D721Med (cell line): ENCODE measurements around the gene PRSS33.

Experiments used
- DNase-seq: peaks from one replicate; pipeline ENCODE4 v3.0.0; 2011; ENCODE audit warnings: low spot score; ENCODE audit not compliant: insufficient read length
- FAIRE-seq: peaks from 2 replicates; lab custom pipeline; 2011; peaks lifted over from hg19 to GRCh38; lab: Jason Lieb, UNC
- TF ChIP-seq, protein P1 (sequence below): IDR thresholded peaks from 2 replicates; pipeline ENCODE4 v1.5.1; 2012; ENCODE audit warnings: mild to moderate bottlenecking, control low read depth; ENCODE audit not compliant: insufficient read depth; ENCODE audit errors: missing control alignments

Gene PRSS33

GRCh38 chr16:2737895-2738418 lies 49.4 kb downstream of the PRSS33 start:
- no peak for DNase-seq
- TF ChIP-seq, protein P1, sequence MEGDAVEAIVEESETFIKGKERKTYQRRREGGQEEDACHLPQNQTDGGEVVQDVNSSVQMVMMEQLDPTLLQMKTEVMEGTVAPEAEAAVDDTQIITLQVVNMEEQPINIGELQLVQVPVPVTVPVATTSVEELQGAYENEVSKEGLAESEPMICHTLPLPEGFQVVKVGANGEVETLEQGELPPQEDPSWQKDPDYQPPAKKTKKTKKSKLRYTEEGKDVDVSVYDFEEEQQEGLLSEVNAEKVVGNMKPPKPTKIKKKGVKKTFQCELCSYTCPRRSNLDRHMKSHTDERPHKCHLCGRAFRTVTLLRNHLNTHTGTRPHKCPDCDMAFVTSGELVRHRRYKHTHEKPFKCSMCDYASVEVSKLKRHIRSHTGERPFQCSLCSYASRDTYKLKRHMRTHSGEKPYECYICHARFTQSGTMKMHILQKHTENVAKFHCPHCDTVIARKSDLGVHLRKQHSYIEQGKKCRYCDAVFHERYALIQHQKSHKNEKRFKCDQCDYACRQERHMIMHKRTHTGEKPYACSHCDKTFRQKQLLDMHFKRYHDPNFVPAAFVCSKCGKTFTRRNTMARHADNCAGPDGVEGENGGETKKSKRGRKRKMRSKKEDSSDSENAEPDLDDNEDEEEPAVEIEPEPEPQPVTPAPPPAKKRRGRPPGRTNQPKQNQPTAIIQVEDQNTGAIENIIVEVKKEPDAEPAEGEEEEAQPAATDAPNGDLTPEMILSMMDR: no peak
- no peak for FAIRE-seq

- FAIRE-seq (no peak), DNase-seq (no peak)
- TF ChIP-seq, protein P1: no peak
Observed at GRCh38 chr16:2737238-2737605, 50.1 kb downstream of the PRSS33 start.

GRCh38 chr16:2736476-2737237 lies 50.7 kb downstream of the PRSS33 start:
- FAIRE-seq (no peak), DNase-seq (no peak)
- TF ChIP-seq, protein P1: no peak

DNA sequence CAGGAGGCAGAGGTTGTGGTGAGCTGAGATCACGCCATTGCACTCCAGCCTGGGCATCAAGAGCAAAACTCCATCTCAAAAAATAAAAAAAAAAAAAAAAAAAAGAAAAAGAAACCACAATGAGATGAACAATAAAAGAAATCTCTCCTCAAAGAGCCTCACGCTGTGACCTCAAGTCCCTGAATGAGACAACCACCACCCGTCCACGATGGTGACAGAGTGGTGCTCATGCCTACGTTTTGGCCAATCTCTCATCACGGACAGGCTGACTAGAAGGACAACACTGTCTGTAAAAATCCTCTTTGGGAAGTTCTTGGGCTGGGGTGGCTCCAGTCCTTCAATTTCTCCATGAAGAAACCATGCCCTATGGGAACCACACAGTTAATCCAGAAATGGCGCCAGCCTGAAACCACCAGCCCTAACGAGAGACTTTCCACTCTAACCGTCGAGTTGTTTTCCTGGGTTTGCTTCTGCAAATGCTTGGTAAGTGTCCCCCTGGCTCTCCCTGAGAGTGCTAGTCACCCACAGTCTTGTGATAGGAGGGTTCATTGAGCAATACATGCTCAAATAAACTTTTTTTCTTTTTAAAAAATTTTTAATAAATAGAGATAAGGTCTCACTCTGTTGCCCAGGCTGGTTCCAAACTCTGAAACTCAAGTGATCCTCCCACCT lies 52.4 kb downstream of the PRSS33 start:
- TF ChIP-seq, protein P1: no peak
- no peak for DNase-seq
- no peak for FAIRE-seq
